Trophoblast cell (in vitro differentiated cells and primary cell): ENCODE data around the gene TAGAP.
A peak's percentile ranks its signal among the peaks of the same experiment; 100 is the strongest.
"Not testable (repeated sequence)": the region's sequence is repeated elsewhere in the genome, so short reads cannot be mapped to it uniquely, and the experiment has no call there.

Source experiments
- DNase-seq, 2 donors: peaks; one replicate each; pipeline ENCODE4 v3.0.0-alpha.2; 2016
- H2AFZ ChIP-seq: 2 replicates; pipeline ENCODE4 v1.6.1; 2013; ENCODE audit warnings: low read length, moderate library complexity, mild to moderate bottlenecking; ENCODE audit not compliant: insufficient read depth, poor library complexity
- H2AK5ac ChIP-seq: 2 replicates; pipeline ENCODE4 v1.6.1; 2013; ENCODE audit warnings: mild to moderate bottlenecking, low read length
- H2BK120ac ChIP-seq: 2 replicates; pipeline ENCODE4 v1.6.1; 2013; ENCODE audit warnings: low read length, mild to moderate bottlenecking, moderate library complexity; ENCODE audit not compliant: insufficient read depth, poor library complexity
- H2BK12ac ChIP-seq: 2 replicates; pipeline ENCODE4 v1.6.1; 2013; ENCODE audit warnings: mild to moderate bottlenecking, low read length, moderate library complexity
- H2BK5ac ChIP-seq: 2 replicates; pipeline ENCODE4 v1.6.1; 2013; ENCODE audit warnings: low read length, low read depth, moderate library complexity, mild to moderate bottlenecking; ENCODE audit not compliant: poor library complexity
- H3K14ac ChIP-seq: 2 replicates; pipeline ENCODE4 v1.6.1; 2013; ENCODE audit warnings: mild to moderate bottlenecking, low read length
- H3K18ac ChIP-seq: 2 replicates; pipeline ENCODE4 v1.6.1; 2013; ENCODE audit warnings: mild to moderate bottlenecking, low read length
- H3K23ac ChIP-seq: 2 replicates; pipeline ENCODE4 v1.6.1; 2013; ENCODE audit warnings: low read length
- H3K27ac ChIP-seq: 2 replicates; pipeline ENCODE4 v1.5.1; 2013; ENCODE audit warnings: low read depth, mild to moderate bottlenecking, inconsistent platforms, low read length, moderate library complexity
- H3K27me3 ChIP-seq: 2 replicates; pipeline ENCODE4 v1.6.1; 2013; ENCODE audit warnings: inconsistent platforms, mild to moderate bottlenecking, low read length, moderate library complexity; ENCODE audit not compliant: insufficient read depth
- H3K36me3 ChIP-seq, 2 experiments: 1 replicate in 1 of 2; 2 replicates in 1 of 2; pipeline ENCODE4 v1.6.1; 2013; ENCODE audit warnings: low read length in 2 of 2, mild to moderate bottlenecking in 2 of 2, moderate library complexity in 1 of 2; ENCODE audit not compliant: insufficient read depth in 2 of 2, control insufficient read depth in 1 of 2
- H3K4ac ChIP-seq: 2 replicates; pipeline ENCODE4 v1.6.1; 2013; ENCODE audit warnings: low read depth, mild to moderate bottlenecking, low read length, moderate library complexity
- H3K4me1 ChIP-seq, 2 experiments: 1 replicate in 1 of 2; 2 replicates in 1 of 2; pipeline ENCODE4 v1.6.1; 2013; ENCODE audit warnings: low read length in 2 of 2, mild to moderate bottlenecking in 2 of 2, moderate library complexity in 1 of 2; ENCODE audit not compliant: insufficient read depth in 2 of 2, control insufficient read depth in 1 of 2
- H3K4me2 ChIP-seq: 2 replicates; pipeline ENCODE4 v1.6.1; 2013; ENCODE audit warnings: inconsistent platforms, mild to moderate bottlenecking, low read length, moderate library complexity
- H3K4me3 ChIP-seq: 2 replicates; pipeline ENCODE4 v1.5.1; 2013; ENCODE audit warnings: mild to moderate bottlenecking, low read depth, low read length, inconsistent platforms
- H3K79me1 ChIP-seq: one replicate; pipeline ENCODE4 v1.6.1; 2013; ENCODE audit warnings: low read length
- H3K79me2 ChIP-seq: 2 replicates; pipeline ENCODE4 v1.6.1; 2013; ENCODE audit warnings: low read length, mild to moderate bottlenecking; ENCODE audit not compliant: control insufficient read depth, insufficient read depth, poor library complexity
- H3K9ac ChIP-seq: 2 replicates; pipeline ENCODE4 v1.6.1; 2013; ENCODE audit warnings: mild to moderate bottlenecking, low read length
- H3K9me3 ChIP-seq: 2 replicates; pipeline ENCODE4 v1.6.1; 2013; ENCODE audit warnings: low read depth, mild to moderate bottlenecking, control low read depth, inconsistent platforms, low read length; ENCODE audit not compliant: insufficient read depth
- H4K12ac ChIP-seq: 2 replicates; pipeline ENCODE4 v1.6.1; 2013; ENCODE audit warnings: low read depth, mild to moderate bottlenecking, low read length, moderate library complexity
- H4K8ac ChIP-seq: 2 replicates; pipeline ENCODE4 v1.6.1; 2013; ENCODE audit warnings: low read depth, mild to moderate bottlenecking, low read length, moderate library complexity
- H4K91ac ChIP-seq: one replicate; pipeline ENCODE4 v1.6.1; 2013; ENCODE audit warnings: low read depth, mild to moderate bottlenecking, low read length, moderate library complexity
- WGBS: extraction: QIAGEN DNeasy Blood & Tissue Kit; methylation state at CpG from one replicate; pipeline ENCODE4 v1.1.7; 2013; ENCODE audit warnings: missing lambda C conversion rate; ENCODE audit not compliant: insufficient read length, insufficient coverage; ENCODE audit errors: extremely low coverage; 5-methylcytosine and 5-hydroxymethylcytosine counted together

TAGAP gene

DNA sequence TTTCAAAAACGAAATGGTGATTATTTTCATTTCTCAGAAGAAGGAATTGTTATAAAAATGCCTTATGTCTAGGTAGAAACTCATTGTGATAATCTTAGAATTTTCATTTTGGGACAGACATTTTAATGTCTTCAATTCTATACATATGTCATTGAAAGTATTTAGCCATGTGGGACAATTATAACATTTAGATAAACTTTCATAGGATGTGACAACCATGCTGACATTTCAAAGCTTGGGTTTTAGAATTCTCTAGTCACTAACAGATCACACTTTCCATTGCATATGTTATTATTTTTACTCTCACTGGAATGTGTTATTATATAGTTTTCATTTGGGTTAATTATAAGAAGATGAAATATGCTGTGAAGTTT is 4.9 kb downstream of the TAGAP start:
- Histone ChIP-seq H2BK12ac (no peak overlapping the region), H3K27me3 (no peaks in the 10 kb centered on the region), H3K14ac (no peak overlapping the region), H3K9ac (no peak overlapping the region), H2BK5ac (no peak overlapping the region), H3K18ac (no peak overlapping the region), H3K4me3 (no peak overlapping the region), H3K4me1 (peaks cover 0 to 2% of the 10 kb centered on the region in 2 experiments), H3K27ac (no peak overlapping the region), H3K4me2 (no peak overlapping the region), H3K9me3 (no peaks in the 10 kb centered on the region), H4K8ac (no peak overlapping the region), H3K4ac (no peak overlapping the region), H3K23ac (no peak overlapping the region), H2AK5ac (no peak overlapping the region), H4K91ac (no peak overlapping the region), H2BK120ac (no peak overlapping the region), H4K12ac (no peak overlapping the region), H2AFZ (no peak overlapping the region), H3K79me1 (no peaks in the 10 kb centered on the region), H3K79me2 (no peaks in the 10 kb centered on the region), H3K36me3 (no peaks in the 10 kb centered on the region)
- DNase-seq, result no peak
- no CpG with 5 or more reads among the region's 1 CpG for WGBS

DNA sequence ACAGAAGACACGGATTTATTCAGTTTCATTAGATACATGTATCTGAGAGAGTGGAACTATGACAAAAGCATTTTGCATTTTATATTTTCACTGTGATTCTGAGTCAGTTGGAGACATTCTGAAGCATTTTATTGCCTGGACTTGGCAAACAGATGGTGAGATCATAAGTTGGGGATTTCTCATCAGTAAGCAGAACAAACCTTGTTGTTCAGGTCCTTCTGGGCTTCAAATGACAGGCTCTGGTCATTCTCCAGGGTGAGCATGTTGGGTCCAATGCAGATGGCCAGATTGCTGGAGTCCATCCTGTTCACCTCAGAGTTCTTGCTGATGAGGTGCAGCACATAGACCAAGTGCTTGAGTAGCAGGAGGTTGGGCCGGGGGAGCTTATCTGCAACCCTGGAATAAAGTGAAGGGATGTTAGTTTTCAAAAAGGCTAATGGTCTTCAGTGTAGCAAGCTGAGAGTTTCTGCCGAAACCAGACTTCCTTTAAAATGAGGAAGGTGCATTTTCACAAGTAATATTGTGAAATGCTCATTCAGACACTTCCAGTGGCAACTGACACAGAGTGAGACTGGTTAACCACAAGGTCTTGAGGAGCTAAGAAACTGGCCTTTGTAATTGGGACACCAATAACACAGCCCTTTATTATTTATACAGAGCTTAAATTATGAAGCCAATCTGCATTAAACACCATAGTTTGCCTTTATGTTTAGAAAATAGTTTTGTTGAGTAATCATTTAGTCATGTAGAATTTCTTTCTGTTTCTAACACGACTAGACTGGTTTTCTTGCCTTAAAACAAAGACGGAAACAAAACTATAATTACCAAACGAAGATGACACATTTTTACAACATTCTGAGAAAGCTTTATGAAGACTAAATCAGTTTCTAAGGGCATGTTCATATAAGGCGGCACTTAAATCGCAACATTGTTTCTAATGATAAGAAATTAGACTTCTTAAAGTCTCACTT is 5.6 kb downstream of the TAGAP start:
- H2BK5ac ChIP-seq, result no peak overlapping the region
- no CpG with 5 or more reads among the region's 8 CpGs for WGBS
- H3K4ac ChIP-seq, result no peak overlapping the region
- H4K91ac ChIP-seq, result no peak overlapping the region
- H4K8ac ChIP-seq, result no peak overlapping the region
- no peaks in the 10 kb centered on the region for H3K27me3 ChIP-seq
- no peak overlapping the region for H2BK120ac ChIP-seq
- no peak overlapping the region for H3K23ac ChIP-seq
- no peak overlapping the region for H2BK12ac ChIP-seq
- H3K4me3 ChIP-seq, result no peak overlapping the region
- H3K9ac ChIP-seq, result no peak overlapping the region
- no peak overlapping the region for H3K18ac ChIP-seq
- H3K36me3 ChIP-seq, result no peaks in the 10 kb centered on the region
- H3K9me3 ChIP-seq, result no peaks in the 10 kb centered on the region
- peak in 1 of 2 donors; percentile 60 for DNase-seq
- no peaks in the 10 kb centered on the region for H3K79me2 ChIP-seq
- H3K14ac ChIP-seq, result no peak overlapping the region
- no peak overlapping the region for H2AK5ac ChIP-seq
- H4K12ac ChIP-seq, result no peak overlapping the region
- no peak overlapping the region for H2AFZ ChIP-seq
- no peak overlapping the region for H3K4me2 ChIP-seq
- H3K4me1 ChIP-seq, result peaks cover 0 to 2% of the 10 kb centered on the region in 2 experiments
- H3K79me1 ChIP-seq, result no peaks in the 10 kb centered on the region
- no peak overlapping the region for H3K27ac ChIP-seq

DNA sequence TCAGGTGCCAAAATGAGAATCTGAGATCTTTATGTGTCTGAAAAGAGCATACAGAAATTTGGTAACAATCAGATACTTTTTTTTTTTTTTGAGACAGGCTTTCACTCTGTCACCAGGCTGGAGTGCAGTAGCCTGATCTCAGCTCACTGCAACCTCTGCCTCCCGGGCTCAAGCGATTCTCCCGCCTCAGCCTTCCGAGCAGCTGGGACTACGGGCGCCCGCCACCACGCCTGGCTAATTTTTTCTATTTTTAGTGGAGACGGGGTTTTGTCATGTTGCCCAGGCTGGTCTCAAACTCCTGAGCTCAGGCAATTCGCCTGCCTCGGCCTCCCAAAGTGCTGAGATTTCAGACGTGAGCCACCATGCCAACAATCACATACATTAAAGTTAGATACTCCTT is 6.5 kb downstream of the TAGAP start:
- WGBS, result no CpG with 5 or more reads among the region's 12 CpGs
- not testable (repeated sequence) for H2BK120ac ChIP-seq, H3K9me3 ChIP-seq, H2BK12ac ChIP-seq, H4K91ac ChIP-seq, H3K4me2 ChIP-seq, H3K4me1 ChIP-seq, H3K27ac ChIP-seq, H3K36me3 ChIP-seq, H3K23ac ChIP-seq, H4K12ac ChIP-seq, H3K4ac ChIP-seq, H3K18ac ChIP-seq, H2AK5ac ChIP-seq, H3K4me3 ChIP-seq, H3K79me1 ChIP-seq, H3K27me3 ChIP-seq, H3K79me2 ChIP-seq, H2BK5ac ChIP-seq, H3K14ac ChIP-seq, H4K8ac ChIP-seq, H3K9ac ChIP-seq, H2AFZ ChIP-seq
- DNase-seq, result peak in 1 of 2 donors; percentile 27

GRCh38 chr6:159037756-159038290 is 7.0 kb downstream of the TAGAP start:
- Histone ChIP-seq H2BK5ac (no peak overlapping the region), H3K27me3 (no peaks in the 10 kb centered on the region), H3K4me3 (no peak overlapping the region), H3K4ac (no peak overlapping the region), H4K91ac (no peak overlapping the region), H4K12ac (no peak overlapping the region), H3K4me2 (no peak overlapping the region), H3K79me2 (no peaks in the 10 kb centered on the region), H2BK12ac (no peak overlapping the region), H3K23ac (no peak overlapping the region), H2AK5ac (no peak overlapping the region), H3K14ac (no peak overlapping the region), H3K79me1 (no peaks in the 10 kb centered on the region), H2BK120ac (no peak overlapping the region), H2AFZ (no peak overlapping the region), H3K4me1 (peaks cover 0 to 2% of the 10 kb centered on the region in 2 experiments), H3K9me3 (no peaks in the 10 kb centered on the region), H3K9ac (no peak overlapping the region), H3K18ac (no peak overlapping the region), H4K8ac (no peak overlapping the region), H3K36me3 (no peaks in the 10 kb centered on the region), H3K27ac (no peak overlapping the region)
- no CpG with 5 or more reads among the region's 5 CpGs for WGBS
- DNase-seq, result no peak
